Stimulated activated CD8-positive, alpha-beta memory T cell treated with anti-CD3 and anti-CD28 coated beads, Interleukin-15, amount 100 ng/mL, for 48 hours (primary cell): ENCODE data around the gene PEAK3.

Experiments
- DNase-seq, 2 donors: peaks; one replicate each; pipeline ENCODE4 v3.0.0-alpha.2; 2020; ENCODE audit warnings: low read depth in 2 of 2

The PEAK3 gene

DNA sequence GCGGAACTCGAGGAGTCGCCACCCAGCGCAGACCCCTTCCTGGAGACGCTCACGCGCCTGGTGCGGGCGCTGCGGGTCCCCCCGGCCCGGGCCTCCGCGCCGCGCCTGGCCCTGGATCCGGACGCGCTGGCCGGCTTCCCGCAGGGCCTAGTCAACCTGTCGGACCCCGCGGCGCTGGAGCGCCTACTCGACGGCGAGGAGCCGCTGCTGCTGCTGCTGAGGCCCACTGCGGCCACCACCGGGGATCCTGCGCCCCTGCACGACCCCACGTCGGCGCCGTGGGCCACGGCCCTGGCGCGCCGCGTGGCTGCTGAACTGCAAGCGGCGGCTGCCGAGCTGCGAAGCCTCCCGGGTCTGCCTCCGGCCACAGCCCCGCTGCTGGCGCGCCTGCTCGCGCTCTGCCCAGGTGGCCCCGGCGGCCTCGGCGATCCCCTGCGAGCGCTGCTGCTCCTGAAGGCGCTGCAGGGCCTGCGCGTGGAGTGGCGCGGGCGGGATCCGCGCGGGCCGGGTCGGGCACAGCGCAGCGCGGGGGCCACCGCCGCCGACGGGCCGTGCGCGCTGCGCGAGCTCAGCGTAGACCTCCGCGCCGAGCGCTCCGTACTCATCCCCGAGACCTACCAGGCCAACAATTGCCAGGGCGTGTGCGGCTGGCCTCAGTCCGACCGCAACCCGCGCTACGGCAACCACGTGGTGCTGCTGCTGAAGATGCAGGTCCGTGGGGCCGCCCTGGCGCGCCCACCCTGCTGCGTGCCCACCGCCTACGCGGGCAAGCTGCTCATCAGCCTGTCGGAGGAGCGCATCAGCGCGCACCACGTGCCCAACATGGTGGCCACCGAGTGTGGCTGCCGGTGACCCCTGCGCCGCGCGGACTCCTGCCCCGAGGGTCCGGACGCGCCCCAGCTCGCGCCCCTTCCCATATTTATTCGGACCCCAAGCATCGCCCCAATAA, 30.6 kb downstream of the PEAK3 start:
- DNase-seq = no peak

DNA sequence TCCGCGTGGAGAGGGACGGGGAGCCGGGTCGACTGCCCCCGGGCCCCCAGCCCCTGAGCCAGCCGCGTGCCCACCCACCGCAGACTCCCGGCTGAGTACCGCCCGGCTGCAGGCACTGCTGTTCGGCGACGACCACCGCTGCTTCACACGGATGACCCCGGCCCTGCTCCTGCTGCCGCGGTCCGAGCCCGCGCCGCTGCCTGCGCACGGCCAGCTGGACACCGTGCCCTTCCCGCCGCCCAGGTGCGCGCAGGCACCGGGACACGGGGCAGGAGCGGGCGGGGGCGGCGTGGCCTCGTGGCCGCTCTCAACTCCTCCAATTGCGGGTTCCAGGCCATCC, 31.2 kb downstream of the PEAK3 start:
- DNase-seq = no peak

DNA sequence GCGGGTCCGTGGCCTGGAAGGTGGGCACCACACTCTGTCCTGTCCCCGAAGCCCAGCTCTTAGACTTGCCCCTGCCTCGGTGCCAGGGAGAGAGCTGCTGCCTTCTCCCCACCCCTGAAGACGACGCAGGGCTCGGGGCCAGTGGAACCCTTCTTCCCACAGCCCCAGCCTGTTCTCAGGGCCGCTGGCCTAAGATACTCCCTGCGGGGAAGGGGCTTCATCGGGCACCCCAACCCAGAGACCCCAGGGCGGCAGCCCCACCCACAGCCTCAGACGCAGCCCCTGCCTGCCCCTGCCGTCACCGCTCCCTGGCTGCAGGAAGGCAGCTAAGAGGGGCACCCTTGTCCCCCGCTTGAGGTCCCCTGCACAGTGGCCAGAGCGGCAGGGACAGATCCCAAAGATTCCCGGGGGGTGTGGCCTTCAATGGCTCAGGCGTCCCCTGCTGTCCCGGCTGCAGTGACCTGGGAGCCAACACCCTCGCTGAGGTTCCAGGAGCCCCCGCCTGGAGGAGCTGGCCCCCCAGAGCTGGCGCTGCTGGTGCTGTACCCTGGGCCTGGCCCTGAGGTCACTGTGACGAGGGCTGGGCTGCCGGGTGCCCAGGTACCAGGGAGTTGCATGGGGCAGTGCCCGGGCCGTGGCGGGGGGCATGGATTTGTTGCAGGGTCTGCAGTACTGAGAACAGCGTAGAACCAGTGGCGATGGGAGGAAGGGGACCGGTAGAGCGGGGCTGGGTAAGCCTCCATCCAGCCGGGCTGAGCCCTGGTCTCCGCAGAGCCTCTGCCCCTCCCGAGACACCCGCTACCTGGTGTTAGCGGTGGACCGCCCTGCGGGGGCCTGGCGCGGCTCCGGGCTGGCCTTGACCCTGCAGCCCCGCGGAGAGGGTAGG, 31.9 kb downstream of the PEAK3 start:
- DNase-seq = no peak

DNA sequence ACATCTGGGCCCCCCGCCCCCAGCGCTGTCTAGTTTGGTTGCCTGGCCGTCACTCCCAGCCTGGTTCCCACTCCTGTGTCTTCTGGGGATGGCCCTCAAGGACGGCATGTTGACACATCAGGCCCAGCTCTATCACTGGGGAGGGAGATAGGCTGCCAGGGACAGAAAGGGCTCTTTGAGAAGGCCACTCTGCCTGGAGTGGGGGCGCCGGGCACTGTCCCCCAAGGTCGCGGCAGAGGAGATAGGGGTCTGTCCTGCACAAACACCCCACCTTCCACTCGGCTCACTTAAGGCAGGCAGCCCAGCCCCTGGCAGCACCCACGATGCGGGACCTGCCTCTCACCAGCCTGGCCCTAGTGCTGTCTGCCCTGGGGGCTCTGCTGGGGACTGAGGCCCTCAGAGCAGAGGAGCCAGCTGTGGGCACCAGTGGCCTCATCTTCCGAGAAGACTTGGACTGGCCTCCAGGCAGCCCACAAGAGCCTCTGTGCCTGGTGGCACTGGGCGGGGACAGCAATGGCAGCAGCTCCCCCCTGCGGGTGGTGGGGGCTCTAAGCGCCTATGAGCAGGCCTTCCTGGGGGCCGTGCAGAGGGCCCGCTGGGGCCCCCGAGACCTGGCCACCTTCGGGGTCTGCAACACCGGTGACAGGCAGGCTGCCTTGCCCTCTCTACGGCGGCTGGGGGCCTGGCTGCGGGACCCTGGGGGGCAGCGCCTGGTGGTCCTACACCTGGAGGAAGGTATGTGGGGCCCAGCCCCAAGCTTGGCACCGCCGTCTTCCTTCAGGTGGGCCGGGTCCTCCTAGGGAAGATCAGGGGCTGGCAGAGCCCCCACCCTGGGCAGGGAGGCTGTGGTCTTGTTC, 32.7 kb downstream of the PEAK3 start, which contains the start of gene AMH:
AMH (plus strand) TSS at position 314 of the 857 bp plus-strand sequence; CDS start at position 324, 10 bp downstream.
- no peak for DNase-seq

DNA sequence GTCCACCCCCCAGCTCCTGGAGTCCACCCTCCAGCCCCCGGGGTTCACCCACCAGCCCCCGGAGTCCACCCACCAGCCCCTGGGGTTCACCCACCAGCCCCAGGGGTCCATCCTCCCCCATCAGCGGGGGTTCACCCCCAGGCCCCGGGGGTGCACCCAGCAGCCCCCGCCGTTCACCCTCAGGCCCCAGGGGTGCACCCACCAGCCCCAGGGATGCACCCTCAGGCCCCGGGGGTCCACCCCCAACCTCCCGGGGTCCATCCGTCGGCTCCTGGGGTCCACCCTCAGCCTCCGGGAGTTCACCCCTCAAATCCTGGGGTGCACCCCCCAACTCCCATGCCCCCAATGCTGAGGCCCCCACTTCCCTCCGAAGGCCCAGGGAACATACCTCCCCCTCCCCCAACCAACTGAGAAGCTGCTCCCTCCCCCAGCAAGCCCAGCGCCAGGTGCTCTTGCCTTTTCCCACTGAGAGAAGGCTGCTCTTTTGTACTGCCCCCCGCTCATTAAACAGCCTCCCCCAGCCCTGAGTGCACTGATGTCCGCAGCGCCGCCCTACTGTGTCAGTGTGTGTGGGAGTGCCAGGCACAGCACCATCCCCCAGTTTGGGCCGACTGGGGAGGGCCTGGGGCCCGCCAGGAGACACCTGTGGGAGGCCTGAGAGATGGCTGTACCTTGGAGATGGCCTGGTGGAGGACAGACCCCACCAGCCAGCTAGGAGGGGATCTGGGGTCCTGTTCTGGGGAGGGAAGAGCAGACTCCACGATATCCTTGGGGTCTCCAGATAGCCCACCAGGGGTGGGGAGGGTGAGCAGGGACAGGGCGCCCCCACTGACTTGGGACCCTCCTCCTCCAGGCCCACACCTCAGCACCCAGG, 33.6 kb downstream of the PEAK3 start:
- DNase-seq = no peak

DNA sequence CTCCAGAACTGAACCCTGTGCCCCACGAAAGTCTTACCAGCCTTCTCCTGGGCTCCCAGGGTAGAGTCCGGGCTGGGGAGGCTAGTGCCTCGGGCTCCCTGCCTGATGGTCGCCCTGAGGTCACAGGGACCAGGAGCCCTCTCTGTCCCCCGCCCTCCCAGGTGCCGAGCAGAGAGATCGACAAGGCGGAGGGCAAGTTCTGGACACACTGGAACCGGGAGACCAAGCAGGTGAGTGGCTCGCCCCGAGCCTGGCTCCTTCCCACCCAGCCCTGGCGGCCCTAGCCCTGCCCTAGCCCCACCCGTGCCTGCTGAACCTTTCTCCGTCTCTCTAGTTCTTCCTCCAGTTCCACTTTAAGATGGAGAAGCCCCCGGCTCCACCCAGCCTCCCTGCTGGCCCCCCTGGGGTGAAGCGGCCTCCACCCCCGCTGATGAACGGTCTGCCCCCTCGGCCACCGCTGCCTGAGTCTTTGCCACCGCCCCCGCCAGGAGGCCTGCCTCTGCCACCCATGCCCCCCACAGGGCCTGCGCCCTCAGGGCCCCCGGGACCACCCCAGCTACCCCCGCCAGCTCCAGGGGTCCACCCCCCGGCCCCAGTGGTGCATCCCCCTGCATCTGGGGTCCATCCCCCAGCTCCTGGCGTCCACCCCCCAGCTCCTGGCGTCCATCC, 34.4 kb downstream of the PEAK3 start:
- DNase-seq = no peak

DNA sequence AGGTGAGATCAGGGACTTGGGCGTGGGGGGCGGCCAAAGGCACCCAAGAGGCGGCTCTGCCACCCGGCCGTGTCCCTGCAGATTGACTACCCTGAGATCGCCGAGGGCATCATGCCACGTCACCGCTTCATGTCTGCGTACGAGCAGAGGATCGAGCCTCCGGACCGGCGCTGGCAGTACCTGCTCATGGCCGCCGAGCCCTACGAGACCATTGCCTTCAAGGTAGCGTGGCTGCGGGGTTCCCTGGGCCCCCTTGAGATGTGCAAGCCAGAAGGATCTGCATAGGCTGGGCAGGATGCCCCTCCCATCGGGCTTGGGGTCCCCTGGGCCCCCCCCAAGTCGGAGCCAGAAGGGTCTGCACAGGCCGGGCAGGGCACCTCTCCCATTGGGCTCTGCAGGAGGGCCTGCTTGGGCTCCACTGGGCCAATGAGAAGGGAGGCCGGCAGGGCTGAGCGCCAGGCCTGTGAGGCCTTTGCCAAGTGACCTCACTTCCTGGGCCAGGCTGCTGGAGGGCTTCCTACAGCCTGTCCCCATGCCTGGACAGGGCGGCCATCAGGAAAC, 35.1 kb downstream of the PEAK3 start:
- DNase-seq = no peak

DNA sequence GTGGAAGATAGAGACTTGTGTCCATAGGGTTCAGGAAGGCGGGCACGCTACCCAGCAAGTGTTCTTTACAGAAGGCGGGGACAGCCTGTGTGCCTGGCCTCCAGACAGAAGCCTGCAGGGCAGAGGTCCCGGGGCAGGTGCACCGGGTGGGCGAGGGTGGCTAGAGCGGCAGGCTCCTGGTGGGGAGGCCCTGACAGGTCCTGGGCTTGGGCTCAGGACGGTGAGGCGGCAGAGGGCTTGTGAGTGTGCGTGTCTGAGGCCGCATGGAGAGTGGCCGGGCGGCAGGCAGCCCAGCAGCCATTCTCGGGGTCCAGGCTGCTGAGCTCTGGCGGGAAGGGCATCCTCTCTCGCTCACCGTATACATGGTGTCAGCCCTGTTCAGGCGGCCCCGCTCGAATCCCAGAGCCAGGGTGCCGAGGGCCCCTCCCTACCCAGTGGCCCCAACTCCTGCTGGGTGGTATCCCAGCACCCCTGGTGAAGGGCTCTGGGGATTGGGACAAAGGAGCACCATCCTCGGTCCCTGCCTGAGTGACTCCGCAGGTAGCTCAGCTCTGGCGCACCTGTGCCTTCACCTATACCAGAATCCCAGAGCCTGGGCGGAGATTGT, 35.9 kb downstream of the PEAK3 start:
- DNase-seq = no peak

DNA sequence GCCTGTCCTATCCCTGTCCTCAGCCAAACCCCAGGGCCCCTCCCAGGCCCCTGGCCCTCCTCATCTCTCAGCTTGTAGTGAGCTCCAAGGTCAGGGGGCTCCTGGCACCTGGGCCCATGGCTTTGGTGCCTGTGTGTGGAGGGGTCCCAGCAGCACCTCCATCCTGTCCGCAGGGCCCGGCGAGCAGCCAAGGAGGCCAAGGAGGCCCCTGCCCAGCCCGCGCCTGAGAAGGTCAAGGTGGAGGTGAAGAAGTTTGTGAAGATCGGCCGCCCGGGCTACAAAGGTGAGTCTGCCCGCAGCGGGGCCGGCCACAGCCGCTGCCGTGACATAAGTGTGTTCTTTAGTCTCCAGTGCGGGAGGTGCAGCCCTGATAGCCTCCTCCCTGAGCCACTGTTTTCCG, 36.7 kb downstream of the PEAK3 start:
- DNase-seq = no peak

DNA sequence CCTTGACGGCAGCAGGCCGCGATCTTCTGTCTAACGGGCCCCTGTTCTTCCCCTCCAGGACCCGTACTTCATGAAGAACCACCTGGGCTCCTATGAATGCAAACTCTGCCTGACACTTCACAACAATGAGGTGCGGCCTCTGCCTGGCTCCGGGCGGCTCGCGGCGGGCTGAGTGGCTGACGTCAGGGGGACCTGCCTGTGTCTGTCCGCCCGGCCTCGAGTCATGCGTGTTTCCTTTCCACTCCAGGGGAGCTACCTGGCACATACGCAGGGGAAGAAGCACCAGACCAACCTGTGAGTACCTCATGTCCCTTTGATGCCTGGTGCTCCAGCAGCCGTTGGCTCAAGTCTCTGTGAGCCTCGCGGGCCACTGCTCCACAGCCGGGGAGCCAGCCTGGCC, 37.5 kb downstream of the PEAK3 start:
- no peak for DNase-seq

DNA sequence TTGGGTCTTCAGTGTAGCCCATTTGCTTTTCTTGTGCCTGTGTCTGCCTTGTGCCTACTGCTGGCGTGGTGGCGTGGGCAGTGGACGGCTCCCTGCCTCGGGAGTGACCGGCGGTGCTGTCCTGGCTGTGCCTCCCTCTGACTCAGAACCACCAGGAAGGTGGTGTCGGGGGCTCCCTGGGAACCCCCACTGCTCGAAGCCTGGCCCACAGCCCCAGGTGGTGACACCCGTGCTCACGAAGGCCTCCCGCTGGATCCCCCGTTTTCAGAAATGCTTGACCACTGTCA, 37.9 kb downstream of the PEAK3 start:
- DNase-seq = no peak

DNA sequence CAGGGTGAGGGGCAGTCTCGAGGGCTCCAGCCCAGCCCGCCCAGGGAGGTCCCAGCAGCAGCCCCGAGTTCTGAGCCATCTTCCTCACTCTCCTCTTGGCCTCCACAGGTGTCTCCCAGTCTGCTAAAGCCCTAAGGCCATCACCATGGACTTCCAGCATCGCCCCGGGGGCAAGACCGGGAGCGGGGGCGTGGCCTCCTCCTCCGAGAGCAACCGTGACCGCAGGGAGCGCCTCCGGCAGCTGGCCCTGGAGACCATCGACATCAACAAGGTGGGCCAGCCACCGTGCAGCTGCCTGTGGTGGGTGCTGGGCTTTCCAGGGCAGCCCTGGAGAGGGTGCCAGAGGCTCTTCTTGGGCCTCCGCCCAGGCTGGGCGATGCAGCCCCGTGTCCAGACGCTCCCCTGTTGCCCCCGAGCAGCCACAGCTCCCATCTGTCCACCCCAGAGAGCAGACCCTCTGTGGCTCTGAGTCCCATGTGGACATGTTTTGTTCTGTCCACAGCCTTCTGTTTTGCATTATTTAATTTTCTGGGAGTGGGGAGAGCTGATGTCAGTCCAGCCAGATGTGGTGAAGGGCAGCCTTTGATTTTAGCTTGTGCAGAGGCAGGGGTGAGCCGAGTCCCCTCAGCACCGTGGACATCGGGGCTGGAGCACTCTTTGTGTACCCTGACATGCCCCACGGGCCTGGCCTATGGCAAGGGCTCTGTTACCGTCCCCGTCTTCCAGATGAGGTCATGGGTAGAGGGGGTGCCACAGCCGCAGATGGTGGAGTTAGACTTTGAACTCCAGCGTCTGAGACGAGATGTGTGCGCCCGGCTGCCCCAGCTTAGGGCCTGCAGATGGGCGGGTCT, 38.5 kb downstream of the PEAK3 start:
- no peak for DNase-seq

DNA sequence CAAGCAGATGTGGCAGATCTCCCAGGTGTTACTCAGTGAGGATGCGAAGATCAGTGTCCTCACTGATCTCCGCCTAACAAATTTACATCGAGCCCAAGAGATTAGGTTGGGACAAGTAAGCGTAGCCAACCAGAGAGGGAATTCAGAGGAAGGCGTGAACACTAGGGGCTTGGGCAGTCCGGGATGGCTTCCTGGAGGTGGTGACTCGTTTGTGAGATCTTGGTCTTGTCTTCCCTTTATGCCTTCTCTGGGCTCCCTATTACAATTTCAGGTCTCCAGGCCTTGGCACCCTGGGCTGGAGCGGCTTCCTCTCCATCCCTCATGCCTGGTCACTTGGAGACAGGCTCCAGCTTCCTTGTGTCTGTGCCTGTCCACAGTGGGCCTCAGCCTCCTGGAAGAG, 39.2 kb downstream of the PEAK3 start:
- no peak for DNase-seq

DNA sequence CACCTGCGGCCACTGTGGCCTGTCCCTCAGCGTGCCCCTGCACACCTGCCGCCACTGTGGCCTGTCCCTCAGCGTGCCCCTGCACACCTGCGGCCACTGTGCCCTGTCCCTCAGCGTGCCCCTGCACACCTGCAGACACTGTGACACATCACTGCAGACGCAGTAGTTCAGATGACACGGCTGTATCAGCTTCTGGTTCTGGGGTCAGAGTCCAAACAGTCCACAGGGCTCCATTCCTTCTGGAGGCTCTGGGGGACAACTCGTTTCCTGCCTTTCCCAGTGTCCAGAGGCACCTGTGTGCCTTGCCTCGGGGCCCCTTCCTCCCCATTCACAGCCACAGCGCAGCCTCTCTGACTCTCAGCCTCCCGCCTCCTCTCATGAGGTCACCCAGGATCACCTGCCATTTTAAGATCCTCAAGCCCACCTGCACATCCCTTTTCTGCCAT, 39.9 kb downstream of the PEAK3 start:
- DNase-seq = no peak

DNA sequence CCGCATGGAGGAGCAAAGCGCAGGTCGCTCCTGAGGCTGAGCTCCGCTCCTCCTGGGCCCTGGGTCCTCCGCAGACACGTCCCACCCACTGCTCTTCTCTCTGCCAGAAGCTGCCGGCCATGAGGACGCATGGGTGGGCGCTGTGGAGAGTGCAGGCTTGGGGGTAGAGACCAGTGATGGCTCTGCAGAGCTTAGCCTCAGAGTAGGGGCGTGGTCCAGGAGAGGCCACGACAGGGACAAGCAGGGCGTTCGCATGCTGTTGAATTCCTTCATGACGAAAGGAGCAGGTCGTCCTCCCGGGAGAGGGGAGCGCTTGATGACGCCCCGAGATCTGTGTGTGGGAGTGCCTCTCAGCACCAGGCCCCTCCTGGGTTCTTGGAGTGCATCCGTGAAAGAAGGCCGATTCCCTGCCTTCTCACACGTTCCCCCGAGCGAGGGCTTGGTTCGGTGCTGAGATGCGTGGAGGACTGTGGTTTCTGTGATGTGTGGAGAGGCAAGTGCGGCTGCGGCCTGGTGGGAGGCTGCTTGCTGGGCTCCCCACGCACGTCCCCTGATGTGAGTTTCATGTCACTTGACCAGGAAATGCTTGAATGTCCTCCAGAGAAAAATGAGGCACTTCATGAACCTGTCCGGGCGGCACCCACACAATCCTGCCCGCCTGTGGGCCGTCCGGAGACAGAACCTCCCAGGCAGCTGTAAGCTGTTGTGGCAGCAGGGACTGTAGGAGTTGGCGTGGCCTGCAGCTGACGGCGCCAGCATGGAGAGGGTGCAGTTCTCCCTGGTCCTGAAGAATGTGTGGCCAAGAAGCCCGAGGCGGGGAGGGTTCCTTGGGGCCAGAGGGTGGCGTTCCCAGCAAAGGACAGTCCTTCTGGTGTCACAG, 40.9 kb downstream of the PEAK3 start:
- DNase-seq = no peak

DNA sequence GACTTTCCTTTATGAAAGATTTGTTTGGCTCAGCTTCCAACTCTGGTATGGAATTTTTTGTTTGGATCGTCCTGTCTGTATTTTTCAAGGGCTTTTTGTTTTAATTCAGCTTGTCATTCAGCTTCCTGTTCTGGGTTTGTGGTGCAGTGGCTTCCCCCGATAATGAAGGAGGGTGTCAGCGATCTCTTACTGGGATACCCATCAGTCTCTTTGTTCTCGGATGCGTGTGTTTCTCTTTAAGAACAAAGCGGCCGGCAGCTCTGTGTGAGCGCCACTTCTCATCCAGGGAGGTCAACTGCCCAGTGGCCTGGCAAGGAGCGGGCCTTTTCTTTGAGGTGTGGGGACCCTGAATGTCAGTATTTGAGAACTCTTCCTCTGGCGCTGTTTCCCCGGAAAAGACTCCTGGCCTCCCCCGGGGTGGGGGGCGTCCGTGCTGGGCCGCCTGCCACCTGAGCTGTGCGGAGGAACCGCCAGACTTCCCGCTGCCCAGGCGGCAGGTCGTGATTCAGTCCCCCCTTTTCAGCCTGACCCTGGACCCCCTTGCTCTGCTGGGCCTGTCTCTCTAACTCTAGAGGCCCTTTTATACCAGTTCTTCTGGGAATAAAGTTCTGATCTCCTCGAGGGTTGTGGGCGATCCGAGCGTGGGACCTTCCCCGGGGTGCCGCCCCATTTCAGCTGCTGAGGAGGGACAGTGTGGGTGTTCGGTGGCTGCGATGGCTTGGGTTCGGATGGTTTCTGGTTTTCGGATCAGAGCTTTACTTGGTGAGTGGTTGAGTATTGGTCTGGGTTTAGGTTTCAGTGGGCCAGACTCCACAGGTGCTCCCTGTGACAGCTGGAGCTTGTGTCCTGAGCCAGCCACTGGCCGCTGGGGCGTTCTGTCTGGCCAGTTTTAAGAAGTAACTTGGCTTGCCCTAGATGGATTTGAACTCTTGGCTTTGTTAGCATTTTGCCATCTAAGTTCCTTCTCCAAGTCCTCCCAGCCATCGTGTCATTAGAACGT, 41.9 kb downstream of the PEAK3 start:
- no peak for DNase-seq
